Cardiac muscle cell (in vitro differentiated cells and primary cell): ENCODE data around the gene TPM1. TPM values are rescaled to one million over a fixed set of nuclear protein-coding genes. Genes with fewer than 3 reads are reported as not detected.

ENCODE experiments used
- DNase-seq, 2 donors: peaks; one replicate each; pipeline versions ENCODE4 v3.0.0 to v3.0.0-alpha.2; 2010 to 2017; ENCODE audit warnings: low read depth in 1 of 2, low spot score in 1 of 2
- H3K27ac ChIP-seq: fragments of 200-600 bp; sonication (generic); 2 replicates; pipeline ENCODE4 v1.5.1; 2016
- H3K27me3 ChIP-seq: fragments of 200-600 bp; sonication (generic); 2 replicates; pipeline ENCODE4 v1.6.0; 2016; ENCODE audit warnings: control low read depth
- H3K36me3 ChIP-seq: fragments of 200-600 bp; sonication (generic); 2 replicates; pipeline ENCODE4 v1.5.1; 2016; ENCODE audit warnings: control low read depth
- H3K4me1 ChIP-seq: fragments of 200-600 bp; sonication (generic); 2 replicates; pipeline ENCODE4 v1.8.1; 2017; ENCODE audit warnings: low read depth, mild to moderate bottlenecking, mixed run types
- H3K4me3 ChIP-seq: fragments of 200-600 bp; sonication (generic); 2 replicates; pipeline ENCODE4 v1.5.1; 2016; ENCODE audit warnings: mild to moderate bottlenecking
- H3K9me3 ChIP-seq: fragments of 200-600 bp; sonication (generic); 2 replicates; pipeline ENCODE4 v1.5.1; 2017; ENCODE audit warnings: low read depth, mild to moderate bottlenecking, control low read depth
- polyA plus RNA-seq: library from polyadenylated mRNA; unstranded; fragments of >200 nt; fragmentation: Nextera tagmentation; extraction: Ambion mirVana; gene quantifications from 2 replicates; pipeline ENCODE4 v1.2.1, GENCODE V29; 2016
- total RNA-seq: library from RNA; depleted of rRNA; stranded (reverse); fragments of >200 nt; gene quantifications from 2 replicates; pipeline ENCODE4 v1.2.3, GENCODE V29; 2016
- TF ChIP-seq, protein P1 (sequence below): IDR thresholded peaks from 2 replicates; pipeline ENCODE4 v1.5.1; 2012; ENCODE audit warnings: low read depth, mild to moderate bottlenecking, low read length

The TPM1 gene
- total and polyA plus RNA-seq, 2 experiments from 2014 or later, result 6,553 to 10,138 TPM

DNA sequence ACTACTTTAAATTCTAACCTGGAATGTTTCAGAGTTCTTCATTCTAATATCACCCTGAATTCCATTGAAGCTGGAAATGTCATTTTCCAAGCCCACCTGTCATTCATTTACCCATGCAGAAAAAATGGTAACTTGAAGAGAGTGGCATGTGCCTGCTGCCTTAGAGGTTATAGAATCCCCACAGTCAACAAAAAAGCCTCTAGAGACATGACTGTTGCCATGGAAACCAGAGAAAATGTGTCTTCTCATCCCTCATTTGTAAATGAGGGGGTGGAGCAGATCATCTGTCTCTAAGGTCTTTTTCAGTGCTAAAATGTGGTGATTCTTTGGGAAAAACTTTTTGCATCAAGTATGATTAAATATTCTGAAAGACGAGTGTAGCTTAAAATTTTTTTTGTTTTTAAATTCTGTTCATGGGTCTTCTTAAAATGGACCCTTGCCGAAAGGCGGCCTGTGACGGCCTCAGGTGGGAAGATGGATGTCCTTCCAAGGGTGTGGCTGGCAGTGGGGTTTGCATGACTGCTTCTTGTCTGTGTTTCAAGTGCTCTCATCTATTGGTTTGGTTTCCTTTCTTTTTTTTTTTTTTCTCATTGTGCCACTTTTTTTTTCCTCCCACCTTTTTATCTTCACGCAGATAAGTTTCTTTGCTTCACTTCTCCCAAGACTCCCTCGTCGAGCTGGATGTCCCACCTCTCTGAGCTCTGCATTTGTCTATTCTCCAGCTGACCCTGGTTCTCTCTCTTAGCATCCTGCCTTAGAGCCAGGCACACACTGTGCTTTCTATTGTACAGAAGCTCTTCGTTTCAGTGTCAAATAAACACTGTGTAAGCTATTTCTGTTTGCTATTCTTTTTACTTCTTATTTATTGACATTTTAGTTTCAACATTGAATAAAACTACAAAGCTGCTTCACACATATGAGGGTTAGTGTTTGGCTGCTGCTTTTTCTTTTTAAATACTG lies 23.0 kb downstream of the TPM1 start:
- no peak overlapping the region for H3K4me3 ChIP-seq
- H3K36me3 ChIP-seq, result peaks cover 72% of the 10 kb centered on the region
- H3K27ac ChIP-seq, result peak overlapping the region; percentile 61

DNA sequence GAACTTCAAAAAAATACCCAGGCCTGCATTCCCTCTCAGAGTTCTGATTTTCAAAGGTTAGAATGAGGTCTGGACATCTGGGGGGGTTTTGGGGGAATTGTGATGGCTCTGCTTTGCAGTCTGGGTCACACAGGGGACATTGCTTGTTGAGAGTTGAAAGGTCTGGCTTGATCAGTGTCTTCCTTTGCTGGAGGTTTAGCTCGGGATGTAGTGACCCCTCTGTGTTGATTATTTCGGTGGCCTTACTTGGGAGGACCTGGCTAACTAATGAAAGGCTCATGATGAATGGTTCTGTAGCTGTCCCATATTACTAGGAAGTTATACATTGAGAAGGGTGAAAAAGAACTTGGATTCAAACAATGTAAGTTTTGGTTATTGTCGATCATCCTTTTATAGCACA lies 23.7 kb downstream of the TPM1 start:
- no peak overlapping the region for H3K4me3 ChIP-seq
- H3K36me3 ChIP-seq, result peaks cover 65% of the 10 kb centered on the region
- TF ChIP-seq, protein P1, sequence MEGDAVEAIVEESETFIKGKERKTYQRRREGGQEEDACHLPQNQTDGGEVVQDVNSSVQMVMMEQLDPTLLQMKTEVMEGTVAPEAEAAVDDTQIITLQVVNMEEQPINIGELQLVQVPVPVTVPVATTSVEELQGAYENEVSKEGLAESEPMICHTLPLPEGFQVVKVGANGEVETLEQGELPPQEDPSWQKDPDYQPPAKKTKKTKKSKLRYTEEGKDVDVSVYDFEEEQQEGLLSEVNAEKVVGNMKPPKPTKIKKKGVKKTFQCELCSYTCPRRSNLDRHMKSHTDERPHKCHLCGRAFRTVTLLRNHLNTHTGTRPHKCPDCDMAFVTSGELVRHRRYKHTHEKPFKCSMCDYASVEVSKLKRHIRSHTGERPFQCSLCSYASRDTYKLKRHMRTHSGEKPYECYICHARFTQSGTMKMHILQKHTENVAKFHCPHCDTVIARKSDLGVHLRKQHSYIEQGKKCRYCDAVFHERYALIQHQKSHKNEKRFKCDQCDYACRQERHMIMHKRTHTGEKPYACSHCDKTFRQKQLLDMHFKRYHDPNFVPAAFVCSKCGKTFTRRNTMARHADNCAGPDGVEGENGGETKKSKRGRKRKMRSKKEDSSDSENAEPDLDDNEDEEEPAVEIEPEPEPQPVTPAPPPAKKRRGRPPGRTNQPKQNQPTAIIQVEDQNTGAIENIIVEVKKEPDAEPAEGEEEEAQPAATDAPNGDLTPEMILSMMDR, result no peak
- DNase-seq, result no peak
- H3K27ac ChIP-seq, result peak overlapping the region; percentile 61
- H3K4me1 ChIP-seq, result peaks cover 29% of the 10 kb centered on the region
- no peaks in the 10 kb centered on the region for H3K9me3 ChIP-seq
- H3K27me3 ChIP-seq, result no peaks in the 10 kb centered on the region

More for the DNA sequence above, 23.0 kb downstream of the TPM1 start:
- no peak for DNase-seq
- Histone ChIP-seq H3K9me3 (no peaks in the 10 kb centered on the region), H3K4me1 (peaks cover 36% of the 10 kb centered on the region), H3K27me3 (no peaks in the 10 kb centered on the region)
- TF ChIP-seq, protein P1, result no peak

DNA sequence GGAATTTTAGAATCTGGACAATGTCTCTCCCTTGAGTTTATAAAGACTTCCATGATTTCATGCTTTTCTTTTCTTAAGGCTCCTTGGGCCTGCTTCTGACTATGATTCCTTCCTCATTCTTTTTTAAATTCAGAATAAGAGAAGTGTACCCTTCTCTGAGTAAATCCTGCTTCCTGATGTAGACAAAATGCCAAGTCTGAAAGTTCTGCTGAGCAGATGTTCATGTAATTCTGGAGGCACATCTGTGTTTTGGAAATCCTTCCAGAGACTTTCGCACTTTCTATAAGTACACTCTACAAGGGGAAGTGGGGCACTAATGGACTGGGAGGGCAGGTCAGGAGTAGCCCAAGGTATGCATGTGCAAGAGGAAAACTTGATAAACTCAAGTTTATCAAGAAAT lies 24.8 kb downstream of the TPM1 start:
- peaks cover 23% of the 10 kb centered on the region for H3K4me1 ChIP-seq
- peaks cover 58% of the 10 kb centered on the region for H3K36me3 ChIP-seq
- TF ChIP-seq, protein P1, result no peak
- H3K4me3 ChIP-seq, result no peak overlapping the region
- no peaks in the 10 kb centered on the region for H3K9me3 ChIP-seq
- H3K27ac ChIP-seq, result peak overlapping the region; percentile 61
- no peak for DNase-seq
- H3K27me3 ChIP-seq, result no peaks in the 10 kb centered on the region

DNA sequence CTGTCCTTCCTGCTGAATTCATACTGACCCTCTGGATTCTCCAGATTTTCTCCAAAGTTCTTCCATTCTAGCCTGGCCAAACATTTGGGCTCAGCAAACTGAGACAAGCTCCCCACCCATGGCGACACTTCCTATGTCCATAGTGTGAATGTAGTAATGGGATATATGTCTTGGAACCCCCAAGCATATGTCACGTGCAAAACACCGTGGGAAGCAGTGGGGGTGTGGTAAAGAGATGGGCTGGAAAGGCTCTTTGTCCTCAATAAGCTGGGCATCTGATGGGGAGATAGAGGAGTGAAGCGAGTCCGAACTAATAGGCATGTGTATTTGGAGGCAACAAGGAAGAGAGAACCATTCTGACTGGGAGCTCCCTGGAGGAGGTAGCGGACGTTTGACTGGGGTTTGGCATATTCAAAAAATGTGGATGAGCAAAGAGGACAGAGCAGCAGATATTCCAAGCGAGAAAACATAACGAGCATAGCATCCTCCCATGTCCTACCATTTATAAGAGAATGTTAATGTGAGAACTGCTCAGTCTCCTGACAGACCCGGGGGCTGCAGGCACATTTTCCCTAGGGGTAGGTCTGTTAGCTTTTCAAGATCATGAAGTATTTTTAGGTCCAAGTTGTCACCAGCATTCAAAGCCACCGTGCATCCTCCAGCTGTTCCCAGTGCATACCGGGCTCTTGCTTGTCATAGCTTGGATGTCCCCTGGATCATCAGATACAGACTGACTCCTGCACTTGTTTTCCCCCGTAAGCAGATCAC lies 25.6 kb downstream of the TPM1 start:
- Histone ChIP-seq H3K9me3 (no peaks in the 10 kb centered on the region), H3K27me3 (no peaks in the 10 kb centered on the region), H3K36me3 (peaks cover 49% of the 10 kb centered on the region), H3K4me3 (no peak overlapping the region), H3K4me1 (peaks cover 23% of the 10 kb centered on the region), H3K27ac (peak overlapping the region; percentile 61)
- no peak for DNase-seq
- TF ChIP-seq, protein P1, result no peak

DNA sequence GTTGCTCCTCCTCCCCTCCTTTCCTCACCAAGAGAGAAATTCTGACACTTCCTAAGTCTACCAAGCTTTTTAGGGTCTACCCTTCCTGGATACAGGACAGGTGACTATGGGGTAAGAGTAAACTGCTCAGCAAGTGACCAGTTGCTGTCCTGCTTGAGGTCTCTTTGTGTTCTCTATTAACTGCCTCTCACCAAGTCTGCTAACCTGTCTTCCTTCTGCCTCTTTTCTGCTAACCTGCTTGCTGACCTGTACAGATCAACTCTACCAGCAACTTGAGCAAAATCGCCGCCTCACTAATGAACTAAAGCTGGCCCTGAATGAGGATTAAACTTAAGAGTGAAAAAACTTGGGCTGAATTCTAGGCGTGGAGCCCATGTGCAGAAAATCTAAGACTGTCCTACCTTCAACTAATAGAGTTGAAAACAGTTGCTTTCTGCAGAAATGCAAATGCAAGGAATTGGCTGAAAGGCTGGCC lies 27.1 kb downstream of the TPM1 start:
- H3K27ac ChIP-seq, result peak overlapping the region; percentile 61
- no peaks in the 10 kb centered on the region for H3K9me3 ChIP-seq
- TF ChIP-seq, protein P1, result no peak
- peaks cover 23% of the 10 kb centered on the region for H3K4me1 ChIP-seq
- H3K27me3 ChIP-seq, result no peaks in the 10 kb centered on the region
- H3K36me3 ChIP-seq, result peaks cover 35% of the 10 kb centered on the region
- DNase-seq, result no peak
- no peak overlapping the region for H3K4me3 ChIP-seq
